Ishikawa (cell line): ENCODE data around the gene APOBEC3G.
A peak's percentile ranks its signal among the peaks of the same experiment; 100 is the strongest.

Source experiments
- CEBPB ChIP-seq: IDR thresholded peaks from 2 replicates; pipeline ENCODE4 v1.6.1; 2012
- CREB1 ChIP-seq: IDR thresholded peaks from 2 replicates; pipeline ENCODE4 v1.6.1; 2012; ENCODE audit warnings: low read depth
- EGR1 ChIP-seq: IDR thresholded peaks from 2 replicates; pipeline ENCODE4 v1.6.1; 2012
- EP300 ChIP-seq: IDR thresholded peaks from 2 replicates; pipeline ENCODE4 v1.6.1; 2012; ENCODE audit warnings: borderline replicate concordance
- FOXM1 ChIP-seq: IDR thresholded peaks from 2 replicates; pipeline ENCODE4 v1.6.1; 2012; ENCODE audit warnings: low read depth, borderline replicate concordance
- NFIC ChIP-seq: IDR thresholded peaks from 2 replicates; pipeline ENCODE4 v1.6.1; 2012
- RAD21 ChIP-seq: IDR thresholded peaks from 2 replicates; pipeline ENCODE4 v1.6.1; 2012; ENCODE audit warnings: low read depth
- TAF1 ChIP-seq: IDR thresholded peaks from 2 replicates; pipeline ENCODE4 v1.6.1; 2012; ENCODE audit warnings: low read depth, mild to moderate bottlenecking
- TCF12 ChIP-seq: IDR thresholded peaks from 2 replicates; pipeline ENCODE4 v1.6.1; 2012; ENCODE audit warnings: low read depth
- TEAD4 ChIP-seq: IDR thresholded peaks from 2 replicates; pipeline ENCODE4 v1.6.1; 2012
- YY1 ChIP-seq: IDR thresholded peaks from 2 replicates; pipeline ENCODE4 v1.6.1; 2012; ENCODE audit warnings: low read depth
- ZBTB7A ChIP-seq: IDR thresholded peaks from 2 replicates; pipeline ENCODE4 v1.6.1; 2012; ENCODE audit warnings: low read depth
- TF ChIP-seq, protein P1 (sequence below): IDR thresholded peaks from 2 replicates; pipeline ENCODE4 v1.6.1; 2012
- TF ChIP-seq, protein P2 (sequence below): IDR thresholded peaks from 2 replicates; pipeline ENCODE4 v1.6.1; 2012
- TF ChIP-seq, protein P3 (sequence below): IDR thresholded peaks from 2 replicates; pipeline ENCODE4 v1.6.1; 2012; ENCODE audit warnings: low read depth, mild to moderate bottlenecking

Gene APOBEC3G

DNA sequence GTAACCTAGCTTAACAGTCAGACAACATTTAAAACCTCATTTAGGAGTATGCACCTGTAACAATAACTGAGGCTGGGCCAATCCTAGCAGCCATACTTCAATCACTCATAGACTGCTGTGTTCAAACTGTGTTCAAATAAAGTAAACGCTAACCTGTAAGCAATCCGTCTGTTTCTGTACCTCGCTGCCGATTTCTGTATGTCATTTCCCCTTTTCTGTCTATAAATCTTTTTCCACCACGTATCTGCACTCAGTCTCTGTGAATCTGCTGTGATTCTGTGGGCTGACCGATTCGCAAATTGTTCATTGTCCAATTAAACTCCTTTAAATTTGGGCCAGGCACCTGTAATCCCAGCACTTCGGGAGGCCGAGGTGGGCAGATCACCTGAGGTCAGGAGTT is 32.3 kb downstream of the APOBEC3G start:
- TF ChIP-seq CREB1: no peak
- TF ChIP-seq TEAD4: no peak

DNA sequence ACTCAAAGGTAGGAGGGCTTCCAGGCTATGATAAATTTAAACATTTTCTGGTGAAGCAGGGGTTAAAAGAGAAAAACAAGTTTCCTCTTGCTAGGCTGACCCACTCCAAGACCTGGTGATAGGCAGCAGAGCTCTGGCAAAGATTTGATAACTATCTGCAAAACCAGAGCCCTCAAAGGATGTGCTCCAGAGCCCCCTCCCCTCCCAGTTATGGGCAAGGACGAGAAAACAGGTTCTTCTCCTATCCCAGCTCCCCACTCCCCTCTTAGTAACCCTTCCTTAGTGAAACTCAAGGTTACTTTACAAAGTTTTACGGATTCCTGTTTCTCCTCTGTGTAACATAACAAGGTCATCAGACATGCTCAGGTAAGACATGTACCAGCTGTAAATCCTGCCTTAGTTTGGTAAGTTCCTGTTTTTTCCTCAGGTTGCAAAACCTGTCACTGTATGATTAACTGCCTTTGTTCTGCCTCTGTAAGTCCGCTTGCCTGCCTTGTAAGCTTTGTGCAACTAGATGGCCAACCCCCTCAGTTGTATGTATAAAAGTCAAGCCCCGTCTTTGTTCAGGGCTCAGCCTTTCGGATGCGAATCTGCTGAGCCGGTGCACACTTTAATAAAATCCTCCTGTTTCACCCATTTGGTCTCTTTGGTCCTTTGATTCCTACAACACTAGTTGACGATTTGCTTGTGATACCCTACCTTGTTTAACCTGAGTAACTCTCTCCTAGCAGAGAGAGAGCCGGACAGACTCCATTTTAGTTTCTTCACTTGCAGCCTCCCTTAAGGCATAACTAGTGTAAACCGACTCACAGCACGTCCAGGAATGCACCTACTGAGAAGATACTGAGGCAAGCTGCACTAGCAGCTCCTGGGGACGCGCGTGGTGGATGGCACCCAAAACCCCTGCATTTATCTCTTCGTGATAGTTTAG is 33.8 kb downstream of the APOBEC3G start:
- TF ChIP-seq NFIC (no peak), YY1 (no peak), CREB1 (no peak), CEBPB (0 out of 2 replicates have a peak, but pooled peaks have one; percentile 19)

DNA sequence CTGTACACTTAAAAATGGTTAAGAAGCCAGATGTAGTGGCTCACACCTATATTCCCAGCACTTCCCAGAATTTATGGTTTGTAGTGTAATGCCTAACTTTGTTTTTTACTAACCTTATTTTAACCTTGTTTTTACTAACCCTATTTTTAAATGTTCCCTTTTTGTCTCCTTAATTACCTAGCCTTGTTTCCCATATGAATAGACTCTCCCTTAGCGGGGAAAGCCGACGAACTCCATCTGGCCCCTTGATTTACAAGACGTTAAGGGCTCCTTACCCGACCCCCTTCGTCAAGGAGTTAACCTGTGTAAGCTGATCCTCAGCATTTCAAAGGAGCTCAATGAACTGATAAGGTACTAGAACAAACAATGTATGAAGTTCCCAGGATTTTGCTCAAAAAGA is 37.0 kb downstream of the APOBEC3G start:
- TF ChIP-seq CEBPB: no peak
- TF ChIP-seq ZBTB7A: no peak
- TF ChIP-seq TCF12: no peak
- TF ChIP-seq, protein P1, sequence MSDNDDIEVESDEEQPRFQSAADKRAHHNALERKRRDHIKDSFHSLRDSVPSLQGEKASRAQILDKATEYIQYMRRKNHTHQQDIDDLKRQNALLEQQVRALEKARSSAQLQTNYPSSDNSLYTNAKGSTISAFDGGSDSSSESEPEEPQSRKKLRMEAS: no peak
- TF ChIP-seq, protein P2, sequence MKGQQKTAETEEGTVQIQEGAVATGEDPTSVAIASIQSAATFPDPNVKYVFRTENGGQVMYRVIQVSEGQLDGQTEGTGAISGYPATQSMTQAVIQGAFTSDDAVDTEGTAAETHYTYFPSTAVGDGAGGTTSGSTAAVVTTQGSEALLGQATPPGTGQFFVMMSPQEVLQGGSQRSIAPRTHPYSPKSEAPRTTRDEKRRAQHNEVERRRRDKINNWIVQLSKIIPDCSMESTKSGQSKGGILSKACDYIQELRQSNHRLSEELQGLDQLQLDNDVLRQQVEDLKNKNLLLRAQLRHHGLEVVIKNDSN: no peak
- TF ChIP-seq NFIC: no peak
- no peak for TF ChIP-seq TAF1
- no peak for TF ChIP-seq CREB1
- TF ChIP-seq EGR1: no peak
- no peak for TF ChIP-seq EP300
- no peak for TF ChIP-seq YY1
- TF ChIP-seq FOXM1: no peak
- TF ChIP-seq RAD21: no peak
- no peak for TF ChIP-seq TEAD4
- TF ChIP-seq, protein P3, sequence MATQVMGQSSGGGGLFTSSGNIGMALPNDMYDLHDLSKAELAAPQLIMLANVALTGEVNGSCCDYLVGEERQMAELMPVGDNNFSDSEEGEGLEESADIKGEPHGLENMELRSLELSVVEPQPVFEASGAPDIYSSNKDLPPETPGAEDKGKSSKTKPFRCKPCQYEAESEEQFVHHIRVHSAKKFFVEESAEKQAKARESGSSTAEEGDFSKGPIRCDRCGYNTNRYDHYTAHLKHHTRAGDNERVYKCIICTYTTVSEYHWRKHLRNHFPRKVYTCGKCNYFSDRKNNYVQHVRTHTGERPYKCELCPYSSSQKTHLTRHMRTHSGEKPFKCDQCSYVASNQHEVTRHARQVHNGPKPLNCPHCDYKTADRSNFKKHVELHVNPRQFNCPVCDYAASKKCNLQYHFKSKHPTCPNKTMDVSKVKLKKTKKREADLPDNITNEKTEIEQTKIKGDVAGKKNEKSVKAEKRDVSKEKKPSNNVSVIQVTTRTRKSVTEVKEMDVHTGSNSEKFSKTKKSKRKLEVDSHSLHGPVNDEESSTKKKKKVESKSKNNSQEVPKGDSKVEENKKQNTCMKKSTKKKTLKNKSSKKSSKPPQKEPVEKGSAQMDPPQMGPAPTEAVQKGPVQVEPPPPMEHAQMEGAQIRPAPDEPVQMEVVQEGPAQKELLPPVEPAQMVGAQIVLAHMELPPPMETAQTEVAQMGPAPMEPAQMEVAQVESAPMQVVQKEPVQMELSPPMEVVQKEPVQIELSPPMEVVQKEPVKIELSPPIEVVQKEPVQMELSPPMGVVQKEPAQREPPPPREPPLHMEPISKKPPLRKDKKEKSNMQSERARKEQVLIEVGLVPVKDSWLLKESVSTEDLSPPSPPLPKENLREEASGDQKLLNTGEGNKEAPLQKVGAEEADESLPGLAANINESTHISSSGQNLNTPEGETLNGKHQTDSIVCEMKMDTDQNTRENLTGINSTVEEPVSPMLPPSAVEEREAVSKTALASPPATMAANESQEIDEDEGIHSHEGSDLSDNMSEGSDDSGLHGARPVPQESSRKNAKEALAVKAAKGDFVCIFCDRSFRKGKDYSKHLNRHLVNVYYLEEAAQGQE: no peak

DNA sequence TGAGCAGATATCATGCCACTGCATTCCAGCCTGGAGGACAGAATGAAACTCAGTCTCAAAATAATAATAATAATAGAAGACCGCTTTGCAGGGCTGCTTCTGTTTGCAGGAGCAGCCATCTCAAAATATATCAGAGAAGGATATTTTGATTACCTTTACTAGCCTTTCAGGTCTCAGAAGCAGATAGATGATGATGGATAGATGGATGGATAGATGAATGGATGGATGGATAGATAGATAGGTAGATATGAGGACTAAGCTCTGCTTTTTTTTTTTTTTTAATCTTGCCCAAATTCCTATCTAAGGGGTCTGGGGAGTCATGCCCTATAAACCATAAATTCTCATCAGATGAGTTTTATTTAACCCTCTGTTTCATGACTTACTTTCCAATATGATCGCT is 38.5 kb downstream of the APOBEC3G start:
- no peak for TF ChIP-seq EGR1
- no peak for TF ChIP-seq TEAD4
- TF ChIP-seq FOXM1: no peak
- TF ChIP-seq CREB1: no peak
- no peak for TF ChIP-seq YY1
- no peak for TF ChIP-seq NFIC
- no peak for TF ChIP-seq RAD21
- no peak for TF ChIP-seq EP300
- TF ChIP-seq, protein P1: no peak
- TF ChIP-seq ZBTB7A: no peak
- TF ChIP-seq CEBPB: no peak
- no peak for TF ChIP-seq TAF1
- TF ChIP-seq, protein P2: no peak
- TF ChIP-seq, protein P3: no peak
- no peak for TF ChIP-seq TCF12

DNA sequence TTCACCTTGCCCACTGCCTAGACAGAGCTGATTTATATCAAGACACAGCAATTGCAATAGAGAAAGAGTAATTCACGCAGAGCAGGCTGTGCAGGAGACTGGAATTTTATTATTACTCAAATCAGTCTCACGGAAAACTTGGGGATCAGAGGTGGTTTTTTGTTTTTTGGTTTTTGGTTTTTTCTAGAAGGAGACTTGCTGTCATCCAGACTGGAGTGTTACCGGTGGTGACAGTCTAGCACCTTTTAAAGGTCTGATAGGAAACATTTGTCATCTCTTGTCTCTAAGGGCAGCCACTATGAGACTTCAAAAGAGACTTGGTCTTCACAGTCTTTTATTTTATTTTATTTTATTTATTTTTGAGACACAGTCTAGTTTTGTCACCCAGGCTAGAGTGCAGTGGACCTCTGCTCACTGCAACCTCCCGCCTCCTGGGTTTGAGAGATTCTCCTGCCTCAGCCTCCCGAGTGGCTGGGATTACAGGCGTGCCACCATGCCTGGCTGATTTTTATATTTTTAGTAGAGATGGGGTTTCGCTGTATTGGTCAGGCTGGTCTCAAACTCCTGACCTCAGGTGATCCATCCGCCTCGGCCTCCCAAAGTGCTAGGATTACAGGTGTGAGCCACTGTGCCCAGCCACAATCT is 39.0 kb downstream of the APOBEC3G start:
- TF ChIP-seq TEAD4 (no peak), CREB1 (no peak), YY1 (no peak), EP300 (no peak), CEBPB (no peak), FOXM1 (no peak), TAF1 (no peak), NFIC (no peak), RAD21 (no peak), EGR1 (no peak), TCF12 (no peak)
- TF ChIP-seq, protein P2: no peak
- TF ChIP-seq, protein P3: no peak
- TF ChIP-seq, protein P1: no peak
